WTC11 (cell line): ENCODE data around the gene LGALS8.

ENCODE experiments used
- IRF1 ChIP-seq: sonication (generic); formaldehyde crosslinking; IDR thresholded peaks from 2 replicates; pipeline ENCODE4 v1.8.0; 2023; ENCODE audit warnings: missing genetic modification reagents
- MXD4 ChIP-seq: fragments of 250-450 bp; sonication (Bioruptor Pico); IDR thresholded peaks from 2 replicates; pipeline ENCODE4 v1.8.0; 2021; ENCODE audit warnings: mild to moderate bottlenecking, moderate library complexity, borderline replicate concordance
- PREB ChIP-seq: sonication (generic); formaldehyde crosslinking; IDR thresholded peaks from 2 replicates; pipeline ENCODE4 v1.8.1; 2022; ENCODE audit warnings: mild to moderate bottlenecking, missing genetic modification reagents, moderate library complexity, borderline replicate concordance
- TF ChIP-seq, protein P1 (sequence below): fragments of 200-600 bp; IDR thresholded peaks from 2 replicates; pipeline ENCODE4 v1.8.0; 2022; ENCODE audit warnings: antibody characterized with exemption

GRCh38 chr1:236540813-236541465, 17.2 kb downstream of the LGALS8 start:
- TF ChIP-seq IRF1 (CRISPR knock-in tag) (no peak), MXD4 (CRISPR knock-in tag) (no peak), PREB (CRISPR knock-in tag) (no peak)
- TF ChIP-seq, protein P1, sequence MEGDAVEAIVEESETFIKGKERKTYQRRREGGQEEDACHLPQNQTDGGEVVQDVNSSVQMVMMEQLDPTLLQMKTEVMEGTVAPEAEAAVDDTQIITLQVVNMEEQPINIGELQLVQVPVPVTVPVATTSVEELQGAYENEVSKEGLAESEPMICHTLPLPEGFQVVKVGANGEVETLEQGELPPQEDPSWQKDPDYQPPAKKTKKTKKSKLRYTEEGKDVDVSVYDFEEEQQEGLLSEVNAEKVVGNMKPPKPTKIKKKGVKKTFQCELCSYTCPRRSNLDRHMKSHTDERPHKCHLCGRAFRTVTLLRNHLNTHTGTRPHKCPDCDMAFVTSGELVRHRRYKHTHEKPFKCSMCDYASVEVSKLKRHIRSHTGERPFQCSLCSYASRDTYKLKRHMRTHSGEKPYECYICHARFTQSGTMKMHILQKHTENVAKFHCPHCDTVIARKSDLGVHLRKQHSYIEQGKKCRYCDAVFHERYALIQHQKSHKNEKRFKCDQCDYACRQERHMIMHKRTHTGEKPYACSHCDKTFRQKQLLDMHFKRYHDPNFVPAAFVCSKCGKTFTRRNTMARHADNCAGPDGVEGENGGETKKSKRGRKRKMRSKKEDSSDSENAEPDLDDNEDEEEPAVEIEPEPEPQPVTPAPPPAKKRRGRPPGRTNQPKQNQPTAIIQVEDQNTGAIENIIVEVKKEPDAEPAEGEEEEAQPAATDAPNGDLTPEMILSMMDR = no peak
